ENCODE measurements around the gene EMP3.
"Not testable (repeated sequence)": the region's sequence is repeated elsewhere in the genome, so short reads cannot be mapped to it uniquely, and the experiment has no call there.

The EMP3 gene, protein sequence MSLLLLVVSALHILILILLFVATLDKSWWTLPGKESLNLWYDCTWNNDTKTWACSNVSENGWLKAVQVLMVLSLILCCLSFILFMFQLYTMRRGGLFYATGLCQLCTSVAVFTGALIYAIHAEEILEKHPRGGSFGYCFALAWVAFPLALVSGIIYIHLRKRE

DNA sequence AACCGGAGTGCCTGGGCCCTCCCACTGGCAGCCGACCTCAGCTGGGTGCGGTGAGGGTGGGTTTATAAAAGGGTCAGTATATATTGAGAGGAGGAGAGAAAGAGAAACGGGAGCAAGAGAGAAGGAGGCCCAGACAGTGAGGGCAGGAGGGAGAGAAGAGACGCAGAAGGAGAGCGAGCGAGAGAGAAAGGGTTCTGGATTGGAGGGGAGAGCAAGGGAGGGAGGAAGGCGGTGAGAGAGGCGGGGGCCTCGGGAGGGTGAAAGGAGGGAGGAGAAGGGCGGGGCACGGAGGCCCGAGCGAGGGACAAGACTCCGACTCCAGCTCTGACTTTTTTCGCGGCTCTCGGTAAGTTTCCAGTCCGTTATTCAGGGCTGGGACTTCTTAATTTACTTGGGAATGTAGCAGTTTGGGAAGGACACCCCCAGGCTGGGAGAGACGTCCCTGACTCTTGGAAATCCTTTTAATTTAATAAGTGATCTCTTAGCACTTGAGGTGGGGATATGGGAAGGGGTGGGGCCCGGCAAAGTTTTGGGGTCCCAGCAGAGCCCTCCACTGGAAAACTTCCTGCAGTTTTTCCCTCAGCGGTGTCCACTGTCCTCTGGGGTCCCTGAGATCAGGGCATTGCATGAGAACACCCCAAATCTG lies at the start of gene EMP3:
EMP3 (plus strand) TSS at position 288 of the 646 bp plus-strand sequence. CDS start 1,293 bp downstream, outside the sequence.
- DNase-seq (ENCODE audit: low spot score), result peak; percentile 75

DNA sequence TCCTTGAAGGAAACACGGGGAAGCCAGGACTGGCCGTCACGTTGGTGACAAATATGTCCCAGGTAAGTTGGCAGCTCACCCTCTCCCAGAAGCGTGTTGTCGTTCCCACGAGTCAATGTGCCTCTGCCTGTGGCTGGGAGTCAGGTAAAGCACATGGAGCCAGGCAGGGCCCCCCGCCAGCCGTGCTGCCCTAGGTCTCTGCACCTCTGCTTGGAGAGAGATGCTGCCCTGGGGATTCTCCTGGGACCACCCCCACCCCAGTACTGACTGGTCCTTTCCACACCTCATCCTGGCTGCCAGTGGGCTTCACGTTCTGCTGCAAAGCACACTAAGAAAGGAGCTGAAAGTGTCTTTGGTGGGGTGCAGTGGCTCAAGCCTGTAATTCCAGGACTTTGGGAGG lies 45.6 kb upstream of the EMP3 start:
- no peak for DNase-seq (ENCODE audit: low spot score)

DNA sequence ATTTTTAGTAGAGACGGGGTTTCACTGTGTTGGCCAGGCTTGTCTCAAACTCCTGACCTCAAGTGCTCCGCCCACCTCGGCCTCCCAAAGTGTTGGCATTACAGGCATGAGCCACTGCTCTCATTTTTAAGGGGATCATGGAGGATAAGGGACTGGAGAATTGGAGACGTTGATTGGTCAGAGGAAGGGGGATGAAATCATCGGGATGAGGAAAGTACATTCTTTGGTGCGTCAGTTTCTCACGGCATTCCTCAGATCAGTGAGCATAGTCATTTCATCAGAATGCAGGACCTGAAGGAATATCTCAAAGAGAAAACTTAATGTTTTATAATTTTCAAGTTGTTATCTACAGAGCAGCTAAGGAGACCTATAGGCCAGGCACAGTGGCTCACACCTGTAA lies 41.4 kb upstream of the EMP3 start:
- no peak for DNase-seq (ENCODE audit: low spot score)

DNA sequence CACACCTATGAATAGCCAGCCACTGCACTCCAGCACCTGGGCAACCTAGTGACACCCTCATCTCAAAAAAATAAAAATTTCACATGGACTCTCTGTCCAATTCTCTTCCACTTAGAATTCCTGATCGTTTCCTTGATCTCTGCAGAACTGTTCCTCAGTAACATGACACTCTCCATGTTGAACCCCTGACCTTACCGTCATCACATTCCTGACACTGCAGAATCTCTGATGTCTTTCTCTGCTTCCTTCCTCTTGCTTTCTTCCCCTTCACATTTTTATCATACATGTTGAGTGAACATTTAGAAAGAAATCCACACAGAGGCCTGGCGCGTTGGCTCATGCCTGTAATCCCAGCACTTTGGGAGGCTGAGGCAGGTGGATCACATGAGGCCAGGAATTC lies 40.5 kb upstream of the EMP3 start:
- no peak for DNase-seq (ENCODE audit: low spot score)

DNA sequence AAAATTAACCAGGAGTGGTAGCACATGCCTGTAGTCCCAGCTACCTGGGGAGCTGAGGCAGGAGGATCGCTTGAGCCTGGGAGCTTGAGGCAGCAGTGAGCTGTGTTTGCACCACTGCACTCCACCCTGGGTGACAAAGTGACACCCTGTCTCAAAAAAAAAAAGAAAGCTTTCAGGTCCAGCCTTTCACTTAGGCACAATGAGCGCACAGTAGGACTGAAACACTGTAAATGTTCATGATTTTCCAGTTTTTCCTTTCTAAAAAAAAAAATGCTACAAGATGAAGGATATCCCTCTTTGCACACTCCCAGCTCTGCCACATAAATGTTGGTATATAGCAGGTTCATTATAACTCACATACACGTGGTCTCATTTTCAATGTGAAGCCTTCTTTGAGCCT lies 37.6 kb upstream of the EMP3 start:
- DNase-seq (ENCODE audit: low spot score), result no peak

DNA sequence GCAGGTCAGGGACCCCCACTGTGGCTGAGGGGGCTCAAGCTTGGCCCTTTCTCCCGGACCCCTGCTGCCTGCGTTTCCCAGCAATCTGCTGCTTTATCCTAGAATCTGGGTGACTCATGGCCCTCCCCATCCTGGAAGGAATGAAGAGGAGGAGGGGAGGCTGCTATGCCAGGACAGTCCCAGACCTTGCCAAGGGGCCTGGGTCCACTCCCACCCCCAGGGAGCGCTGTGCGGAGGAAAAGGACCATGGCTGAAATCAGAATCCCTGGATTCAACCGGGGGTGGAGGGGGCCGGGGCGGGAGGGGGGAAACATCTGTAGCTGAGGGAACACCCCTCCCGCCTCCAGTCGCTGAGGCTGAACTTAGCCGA lies 35.0 kb upstream of the EMP3 start:
- no peak for DNase-seq (ENCODE audit: low spot score)

DNA sequence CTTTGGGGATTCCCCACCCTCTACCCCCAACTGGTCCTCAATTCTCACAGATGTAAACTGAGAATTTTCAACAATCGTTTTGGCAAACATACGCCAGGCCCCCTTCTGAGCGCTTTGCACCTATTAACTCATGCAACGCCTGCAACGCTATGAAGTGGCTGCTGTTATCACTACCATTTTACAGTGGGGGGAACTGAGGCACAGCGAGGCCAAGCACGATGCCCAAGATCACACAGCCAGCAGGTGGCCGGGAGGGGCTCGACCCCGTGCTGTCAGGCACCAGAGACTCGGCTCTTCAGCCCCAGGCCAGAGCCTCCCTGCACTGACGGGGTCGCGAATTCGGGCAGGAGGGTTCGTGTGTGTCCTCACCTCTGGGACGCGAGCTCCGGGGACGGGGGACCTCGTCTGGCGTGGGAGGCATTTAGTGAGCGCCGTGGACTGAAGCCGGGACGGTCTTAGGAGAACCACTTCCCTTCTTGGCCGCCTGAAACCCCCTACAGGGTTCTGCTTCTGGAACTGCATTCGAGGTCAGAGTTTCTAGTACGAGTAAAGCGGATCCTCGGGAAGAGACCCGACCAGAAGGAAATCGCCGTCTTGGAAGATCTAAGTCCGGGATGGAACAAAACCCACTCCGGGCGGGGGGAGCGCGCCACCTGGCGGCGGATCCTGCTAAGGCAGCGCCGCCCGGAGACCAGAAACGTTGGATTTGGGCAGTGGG lies 34.4 kb upstream of the EMP3 start:
- DNase-seq (ENCODE audit: low spot score), result peak; percentile 56

DNA sequence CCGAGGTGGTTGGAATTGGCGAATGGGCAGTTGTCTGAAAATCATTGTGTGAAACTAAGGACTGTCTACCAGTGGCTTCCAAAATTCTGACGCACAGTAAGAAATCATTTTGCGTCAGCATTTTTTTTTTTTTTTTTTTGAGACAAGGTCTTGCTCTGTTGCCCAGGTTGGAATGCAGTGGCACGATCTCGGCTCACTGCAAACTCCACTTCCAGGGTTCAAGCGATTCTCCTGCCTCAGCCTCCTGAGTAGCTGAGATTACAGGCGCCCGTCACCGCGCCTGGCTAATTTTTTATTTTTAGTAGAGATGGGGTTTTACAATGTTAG lies 33.9 kb upstream of the EMP3 start:
- DNase-seq (ENCODE audit: low spot score), result not testable (repeated sequence)

DNA sequence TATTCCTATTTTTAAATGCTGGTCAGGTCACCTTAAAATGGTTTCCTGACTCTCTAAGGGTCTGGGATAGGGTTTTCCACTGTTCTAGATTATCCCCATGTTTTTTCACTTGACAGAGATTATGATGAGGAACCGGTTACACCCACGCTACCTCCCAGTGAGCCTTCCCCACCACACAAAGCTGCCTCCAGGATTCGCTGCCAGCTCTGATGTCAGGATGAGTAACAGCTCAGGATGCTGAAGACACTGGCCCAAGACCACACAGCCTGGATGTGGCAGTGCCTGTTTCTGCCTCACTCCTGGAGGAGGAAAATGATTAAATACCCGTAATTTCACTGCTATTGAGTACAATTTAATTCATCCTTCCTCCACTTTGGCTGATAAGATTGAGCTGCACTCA lies 32.6 kb upstream of the EMP3 start:
- DNase-seq (ENCODE audit: low spot score), result no peak

DNA sequence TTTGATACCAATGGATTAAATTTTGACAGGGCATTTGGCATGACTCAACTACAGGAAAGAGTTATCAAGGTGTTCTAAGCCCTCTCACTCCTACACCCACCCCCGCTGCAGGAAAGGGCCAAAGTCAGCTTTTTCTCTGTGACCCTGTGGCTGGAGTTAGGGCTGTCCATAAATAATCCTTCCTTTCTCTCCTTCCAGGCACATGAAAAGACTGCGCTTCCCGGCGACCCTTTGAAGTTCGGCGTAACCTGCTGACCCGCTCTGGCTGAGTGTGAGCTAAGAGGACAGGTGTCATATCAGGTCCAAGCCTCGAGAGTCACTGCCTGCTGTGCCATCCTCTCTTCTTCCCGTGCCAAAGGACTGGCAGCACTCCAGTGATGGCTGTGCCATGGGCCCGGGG lies 29.9 kb upstream of the EMP3 start:
- DNase-seq (ENCODE audit: low spot score), result peak; percentile 83

DNA sequence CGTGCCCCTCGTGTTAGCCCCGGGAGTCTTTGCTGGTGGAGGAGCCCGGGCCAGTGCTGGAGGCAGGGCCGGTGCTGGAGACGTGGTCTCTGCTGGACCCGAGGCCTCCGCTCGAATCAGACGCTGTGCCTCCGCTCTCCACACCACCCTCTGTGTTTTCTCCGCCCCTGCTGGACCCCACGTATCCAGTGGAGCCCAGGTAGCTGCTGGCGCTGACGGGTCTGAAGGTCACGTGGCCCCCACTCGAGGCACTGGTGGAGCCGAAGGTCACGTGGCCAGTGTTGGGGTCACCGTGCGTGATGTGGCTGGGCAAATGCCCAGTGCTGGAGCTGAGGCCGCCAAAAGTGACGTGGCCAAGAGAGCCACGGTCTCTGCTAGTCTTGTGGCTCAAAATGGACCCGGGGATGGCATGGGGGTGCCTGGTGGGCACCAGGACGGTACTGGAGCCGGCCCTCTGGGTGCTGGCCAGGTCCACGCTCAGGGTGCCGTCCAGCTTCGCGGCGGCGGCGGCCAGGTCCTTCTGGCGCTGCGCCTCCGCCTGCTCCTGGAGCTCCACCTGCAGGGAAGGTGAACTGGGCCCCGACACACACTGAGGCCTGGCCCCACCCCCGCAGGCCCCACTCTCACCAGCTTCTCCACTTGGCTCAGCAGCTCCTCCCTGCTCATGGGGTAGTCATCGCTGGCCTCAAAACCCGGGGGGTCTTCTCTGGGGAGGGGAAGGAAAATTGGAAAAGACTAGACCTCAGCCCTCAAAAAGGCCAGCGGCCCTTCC lies 28.2 kb upstream of the EMP3 start:
- no peak for DNase-seq (ENCODE audit: low spot score)

DNA sequence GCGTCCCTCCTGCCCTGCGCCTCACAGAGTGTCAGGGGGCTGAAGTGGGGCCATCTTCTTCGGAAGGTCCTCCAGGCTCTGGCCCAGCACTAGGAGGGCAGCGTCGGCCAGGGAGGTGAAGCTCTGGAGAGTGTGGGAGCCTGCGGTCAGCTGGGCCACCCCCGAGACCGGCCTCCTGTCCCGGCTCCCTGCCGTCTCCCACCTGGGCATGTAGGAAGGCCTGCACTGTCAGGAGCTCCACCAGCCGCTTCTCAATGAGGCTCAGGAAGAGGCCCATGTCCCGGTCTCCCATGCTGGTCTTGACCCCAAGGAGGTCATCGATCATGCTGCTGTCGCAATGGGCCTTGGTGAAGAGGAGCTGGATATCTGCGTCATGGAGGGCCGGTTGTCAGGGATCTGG lies 27.4 kb upstream of the EMP3 start:
- DNase-seq (ENCODE audit: low spot score), result no peak

DNA sequence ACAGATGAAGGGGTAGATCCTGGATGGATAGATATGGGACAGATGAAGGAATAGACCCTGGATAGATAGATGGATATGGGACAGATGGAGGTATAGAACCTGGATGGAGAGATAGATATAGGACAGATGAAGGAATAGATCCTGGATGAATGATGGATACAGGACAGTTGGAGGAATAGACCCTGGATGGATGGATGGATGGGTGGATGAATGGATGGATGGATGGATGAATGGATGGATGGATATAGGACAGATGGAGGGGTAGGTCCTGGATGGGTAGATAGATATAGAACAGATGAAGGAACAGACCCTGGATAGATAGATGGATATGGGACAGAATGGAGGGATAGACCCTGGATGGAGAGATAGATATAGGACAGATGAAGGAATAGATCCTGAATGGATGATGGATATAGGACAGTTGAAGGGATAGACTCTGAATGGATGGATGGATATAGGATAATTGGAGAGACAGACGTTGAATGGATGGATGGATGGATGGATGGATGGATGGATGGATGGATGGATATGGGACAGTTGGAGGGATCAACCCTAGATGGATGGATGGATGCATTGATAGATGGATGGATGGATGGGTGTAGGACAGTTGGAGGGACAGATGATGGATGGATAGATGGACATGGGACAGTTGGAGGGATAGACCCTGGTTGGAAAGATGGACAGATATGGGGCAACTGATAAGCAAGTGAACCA lies 23.3 kb upstream of the EMP3 start:
- no peak for DNase-seq (ENCODE audit: low spot score)

DNA sequence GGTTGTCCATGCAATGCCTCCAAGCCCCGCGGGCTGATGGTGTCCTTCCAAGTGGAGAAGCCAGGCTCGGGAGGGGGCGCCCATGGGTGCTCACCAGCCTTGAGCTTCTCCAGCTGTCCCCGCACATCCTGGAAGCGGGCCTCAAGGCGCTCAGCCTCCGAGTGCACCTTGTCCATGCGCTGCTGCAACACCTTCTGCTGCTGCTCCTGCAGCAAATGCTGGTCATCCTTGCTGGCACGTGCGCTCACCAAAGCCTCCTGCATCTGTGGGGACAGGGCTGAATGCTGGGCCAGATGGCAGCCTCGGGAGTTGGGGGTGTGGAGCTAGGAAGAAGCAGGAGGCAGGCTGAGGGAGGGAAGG lies 22.8 kb upstream of the EMP3 start:
- no peak for DNase-seq (ENCODE audit: low spot score)

DNA sequence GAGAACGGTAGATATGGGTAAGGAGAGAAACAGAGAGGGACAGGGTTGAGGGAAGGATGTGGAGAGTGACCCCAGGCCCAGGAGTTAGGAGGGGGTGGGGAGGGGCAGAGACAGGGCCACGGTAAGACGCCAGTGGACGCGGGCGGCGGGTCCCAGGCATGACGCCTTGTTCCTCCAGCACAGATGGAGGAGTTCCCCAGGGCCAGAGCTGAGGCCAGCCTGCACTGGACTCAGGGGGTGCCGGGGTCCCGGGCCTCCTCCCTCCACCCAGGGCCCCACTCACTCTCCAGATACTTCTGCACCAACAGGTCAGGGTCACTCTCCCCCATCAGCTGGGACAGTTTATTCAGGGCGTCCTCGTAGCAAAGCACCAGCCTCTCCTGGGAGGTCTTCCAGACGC lies 22.0 kb upstream of the EMP3 start:
- no peak for DNase-seq (ENCODE audit: low spot score)

DNA sequence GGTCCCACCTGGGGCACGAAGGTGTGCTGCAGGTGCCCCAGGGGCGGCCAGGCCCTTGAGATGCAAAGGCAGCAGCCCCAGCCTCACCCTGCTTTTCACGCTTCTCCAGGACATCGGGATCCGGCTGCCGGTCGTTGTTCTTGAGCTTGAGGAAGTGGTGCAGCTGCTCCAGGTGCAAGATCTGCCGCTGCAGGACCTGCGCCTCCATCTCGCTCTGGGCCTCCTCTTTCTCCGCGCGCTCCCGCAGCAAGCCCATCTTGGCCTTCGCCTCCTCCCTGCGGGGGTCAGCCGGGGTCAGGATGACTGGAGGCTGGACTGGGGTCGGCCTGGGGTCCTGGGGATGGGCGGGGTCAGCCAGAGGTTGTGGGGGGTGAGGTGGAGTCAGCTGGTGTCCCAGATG lies 21.5 kb upstream of the EMP3 start:
- no peak for DNase-seq (ENCODE audit: low spot score)

DNA sequence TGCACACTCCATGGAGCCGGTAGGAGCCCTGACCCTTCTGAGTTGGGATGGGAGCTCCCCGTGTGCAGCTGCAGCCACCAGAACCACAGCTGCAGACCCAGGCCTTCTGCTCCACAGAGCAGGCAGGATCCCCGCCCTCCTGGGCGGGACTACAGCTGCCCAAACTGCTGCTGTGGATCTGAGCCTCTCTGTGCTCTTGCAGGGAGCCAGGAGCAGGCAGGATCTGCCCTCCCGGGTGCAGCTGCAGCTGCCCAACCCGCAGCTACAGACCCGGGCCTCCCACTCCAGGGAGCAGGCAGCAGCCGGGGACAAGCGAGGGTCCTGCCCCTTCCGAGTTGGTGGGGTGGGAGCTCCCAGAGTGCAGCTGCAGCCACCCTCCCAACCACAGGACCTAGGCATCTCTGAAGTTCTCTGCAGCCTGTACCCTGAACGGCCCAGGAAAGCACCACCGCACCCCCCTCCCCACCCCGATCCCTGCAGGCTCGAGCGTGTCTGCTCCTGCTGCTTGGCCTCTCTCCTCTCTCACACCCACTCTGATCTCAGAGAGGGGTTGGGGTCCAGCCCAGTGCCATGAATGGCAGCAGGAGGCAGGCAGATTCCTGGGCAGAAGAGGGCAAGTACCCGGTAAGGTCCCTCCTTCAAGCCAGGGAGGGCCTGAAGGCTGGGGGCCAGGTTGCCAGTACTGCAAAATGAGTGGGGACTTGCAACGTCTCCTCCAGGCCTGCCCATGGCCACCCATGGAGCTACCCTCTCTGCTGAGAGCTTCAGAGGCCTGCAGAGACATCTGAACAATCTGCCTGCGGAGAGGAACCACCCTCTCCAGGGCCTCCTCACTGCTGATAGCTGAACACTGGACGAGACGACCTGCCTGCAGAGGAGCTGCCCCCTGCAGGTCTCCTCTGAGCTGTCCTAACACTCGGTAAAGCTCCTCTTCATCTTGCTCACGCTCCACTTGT lies 16.4 kb upstream of the EMP3 start:
- DNase-seq (ENCODE audit: low spot score), result no peak

DNA sequence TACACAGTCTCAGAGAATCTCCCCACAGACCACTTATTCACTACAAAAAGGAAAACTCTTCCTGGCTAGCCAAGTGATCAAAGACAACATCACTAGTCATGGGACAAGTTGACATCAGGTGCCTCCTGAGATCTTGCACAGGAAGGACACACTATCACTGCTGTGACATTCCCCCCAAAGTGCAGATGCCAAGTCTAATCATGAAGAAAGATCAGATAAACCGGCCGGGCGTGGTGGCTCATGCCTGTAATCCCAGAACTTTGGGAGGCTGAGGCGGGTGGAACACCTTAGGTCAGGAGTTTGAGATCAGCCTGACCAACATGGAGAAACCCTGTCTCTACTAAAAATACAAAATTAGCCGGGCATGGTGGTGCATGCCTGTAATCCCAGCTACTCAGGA lies 15.6 kb upstream of the EMP3 start:
- not testable (repeated sequence) for DNase-seq (ENCODE audit: low spot score)

DNA sequence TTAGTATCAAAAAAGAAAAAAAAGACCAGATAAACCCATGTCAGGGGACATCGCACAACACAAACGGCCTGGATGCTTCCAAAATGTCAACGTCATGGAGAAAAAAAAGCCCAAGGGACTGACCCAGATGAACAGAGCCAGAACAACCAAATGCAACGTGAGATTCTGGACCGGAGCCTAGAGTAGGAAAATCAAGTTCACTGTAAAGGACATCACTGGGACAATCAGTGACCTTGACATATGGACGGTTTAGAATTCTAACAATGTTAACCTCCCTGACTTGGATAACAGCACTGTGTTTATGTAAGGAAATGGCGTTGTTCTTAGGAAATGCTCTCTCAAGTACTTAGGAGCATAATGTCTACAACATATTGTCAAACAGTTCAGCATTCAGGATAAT lies 15.1 kb upstream of the EMP3 start:
- no peak for DNase-seq (ENCODE audit: low spot score)

DNA sequence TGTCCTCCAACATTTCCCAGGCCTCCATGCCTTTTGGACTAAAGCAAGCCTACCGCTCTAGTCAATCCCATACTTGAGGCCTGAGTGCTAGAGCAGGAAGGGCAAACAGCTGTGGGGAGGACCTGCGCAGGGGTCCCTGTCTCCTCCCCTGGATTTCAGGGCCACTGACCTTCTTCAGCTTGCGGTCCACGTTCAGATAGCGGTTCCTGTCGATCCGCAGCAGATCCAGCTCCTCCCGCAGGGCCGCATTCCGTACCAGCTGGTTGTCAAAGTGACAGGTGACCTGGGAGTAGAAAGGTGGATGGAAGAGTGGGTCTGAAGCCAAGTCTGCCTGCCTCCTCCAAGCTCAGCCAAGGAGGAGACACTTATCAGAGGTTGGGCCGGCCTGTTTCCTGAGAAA lies 14.0 kb upstream of the EMP3 start:
- no peak for DNase-seq (ENCODE audit: low spot score)

DNA sequence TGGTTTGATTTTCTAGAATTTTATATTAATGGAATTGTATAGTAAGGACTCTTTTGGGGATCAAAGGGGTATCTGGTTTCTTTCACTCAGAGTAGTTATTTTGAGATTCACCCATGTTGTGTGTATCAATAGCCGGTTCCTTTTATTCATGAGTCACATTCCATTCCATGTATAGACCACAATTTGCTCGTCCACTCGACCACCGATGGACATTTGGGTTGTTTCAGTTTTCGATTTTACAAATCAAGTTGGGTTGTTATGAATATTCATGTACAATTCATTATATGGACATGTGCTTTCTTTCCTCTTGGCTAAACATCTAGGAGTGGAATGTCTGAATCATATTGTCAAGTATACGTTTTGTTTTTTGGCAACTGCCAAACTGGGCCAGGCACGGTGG lies 9.6 kb upstream of the EMP3 start:
- no peak for DNase-seq (ENCODE audit: low spot score)

DNA sequence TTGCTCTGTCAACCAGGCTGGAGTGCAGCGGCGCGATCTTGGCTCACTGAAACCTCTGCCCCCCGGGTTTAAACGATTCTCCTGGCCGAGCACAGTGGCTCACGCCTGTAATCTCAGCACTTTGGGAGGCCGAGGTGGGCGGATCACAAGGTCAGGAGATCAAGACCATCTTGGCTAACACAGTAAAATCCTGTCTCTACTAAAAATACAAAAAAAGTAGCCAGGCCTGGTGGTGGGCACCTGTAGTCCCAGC lies 7.7 kb upstream of the EMP3 start:
- DNase-seq (ENCODE audit: low spot score), result not testable (repeated sequence)
